ENCODE measurements around the gene SYNJ1. TPM values are rescaled to one million over a fixed set of nuclear protein-coding genes. Genes with fewer than 3 reads are reported as not detected.
"Not testable (repeated sequence)": the region's sequence is repeated elsewhere in the genome, so short reads cannot be mapped to it uniquely, and the experiment has no call there.

The SYNJ1 gene
- total RNA-seq, 2 experiments from 2014 or later, result 18.7 to 21.8 TPM

- CTCF ChIA-PET, result interaction anchor here (1.3 kb wide), 1 partner anchor 17 kb away, joined by 4 read pairs; no protein-coding TSS in a partner anchor
- Mint-ChIP-seq H3K27ac (no peak overlapping the region), H3K27me3 (no peaks in the 10 kb centered on the region)
These were observed 53.8 kb downstream of the SYNJ1 start for GRCh38 chr21:32674038-32674437.

GRCh38 chr21:32666258-32666657 is 61.6 kb downstream of the SYNJ1 start:
- H3K4me3 Mint-ChIP-seq, result no peak overlapping the region
- H3K36me3 Mint-ChIP-seq (ENCODE audit: low read depth), result peaks cover 53% of the 10 kb centered on the region
- peaks cover 17% of the 10 kb centered on the region for H3K9me3 Mint-ChIP-seq
- no peak overlapping the region for H3K27ac Mint-ChIP-seq
- no peaks in the 10 kb centered on the region for H3K27me3 Mint-ChIP-seq
- POLR2A ChIA-PET, result no interaction called here
- CTCF ChIA-PET, result no interaction called here
- DNase-seq, result no peak
- no peaks in the 10 kb centered on the region for H3K4me1 Mint-ChIP-seq

More at GRCh38 chr21:32674038-32674437, 53.8 kb downstream of the SYNJ1 start:
- POLR2A ChIA-PET, result no interaction called here
- Mint-ChIP-seq H3K9me3 (no peaks in the 10 kb centered on the region), H3K36me3 (ENCODE audit: low read depth) (peaks cover 32% of the 10 kb centered on the region), H3K4me1 (no peaks in the 10 kb centered on the region), H3K4me3 (no peak overlapping the region)
- DNase-seq, result no peak

- peaks cover 63% of the 10 kb centered on the region for H3K36me3 Mint-ChIP-seq (ENCODE audit: low read depth)
- peaks cover 17% of the 10 kb centered on the region for H3K9me3 Mint-ChIP-seq
- H3K27me3 Mint-ChIP-seq, H3K4me3 Mint-ChIP-seq, H3K27ac Mint-ChIP-seq, H3K4me1 Mint-ChIP-seq, DNase-seq, POLR2A ChIA-PET: not testable (repeated sequence)
- CTCF ChIA-PET, result interaction anchor here (2.2 kb wide), 1 partner anchor 11 kb away, joined by 5 read pairs; no protein-coding TSS in a partner anchor
These were observed 63.7 kb downstream of the SYNJ1 start for GRCh38 chr21:32664095-32664494.

GRCh38 chr21:32661981-32662380 is 65.8 kb downstream of the SYNJ1 start:
- DNase-seq, H3K27ac Mint-ChIP-seq, H3K4me3 Mint-ChIP-seq, POLR2A ChIA-PET, H3K4me1 Mint-ChIP-seq, H3K27me3 Mint-ChIP-seq, CTCF ChIA-PET: not testable (repeated sequence)
- H3K36me3 Mint-ChIP-seq (ENCODE audit: low read depth), result peaks cover 70% of the 10 kb centered on the region
- H3K9me3 Mint-ChIP-seq, result peaks cover 20% of the 10 kb centered on the region

GRCh38 chr21:32661026-32661782 is 66.6 kb downstream of the SYNJ1 start:
- H3K4me3 Mint-ChIP-seq, POLR2A ChIA-PET, DNase-seq, H3K27ac Mint-ChIP-seq, H3K27me3 Mint-ChIP-seq, CTCF ChIA-PET, H3K4me1 Mint-ChIP-seq: not testable (repeated sequence)
- peaks cover 20% of the 10 kb centered on the region for H3K9me3 Mint-ChIP-seq
- H3K36me3 Mint-ChIP-seq (ENCODE audit: low read depth), result peaks cover 75% of the 10 kb centered on the region

GRCh38 chr21:32658524-32658923 is 69.3 kb downstream of the SYNJ1 start:
- H3K4me1 Mint-ChIP-seq, result no peaks in the 10 kb centered on the region
- H3K4me3 Mint-ChIP-seq, result no peak overlapping the region
- DNase-seq, result no peak
- POLR2A ChIA-PET, result no interaction called here
- CTCF ChIA-PET, result no interaction called here
- H3K36me3 Mint-ChIP-seq (ENCODE audit: low read depth), result peaks cover 54% of the 10 kb centered on the region
- H3K27ac Mint-ChIP-seq, result no peak overlapping the region
- H3K9me3 Mint-ChIP-seq, result peaks cover 4% of the 10 kb centered on the region
- H3K27me3 Mint-ChIP-seq, result no peaks in the 10 kb centered on the region

- H3K4me1 Mint-ChIP-seq, result peaks cover 3% of the 10 kb centered on the region
- peak; percentile 38 for DNase-seq
- ChIA-PET CTCF (interaction anchor here (0.6 to 1.2 kb wide), 9 partner anchors 9 to 286 kb away, joined by 3 to 9 read pairs (median 4); no protein-coding TSS in a partner anchor), POLR2A (no interaction called here)
- no peaks in the 10 kb centered on the region for H3K27me3 Mint-ChIP-seq
- peaks cover 27% of the 10 kb centered on the region for H3K36me3 Mint-ChIP-seq (ENCODE audit: low read depth)
- H3K27ac Mint-ChIP-seq, result no peak overlapping the region
- no peak overlapping the region for H3K4me3 Mint-ChIP-seq
- H3K9me3 Mint-ChIP-seq, result no peaks in the 10 kb centered on the region
These were observed 74.4 kb downstream of the SYNJ1 start for GRCh38 chr21:32653326-32653901.

- CTCF ChIA-PET, result no interaction called here
- H3K4me1 Mint-ChIP-seq, result peaks cover 3% of the 10 kb centered on the region
- H3K36me3 Mint-ChIP-seq (ENCODE audit: low read depth), result peaks cover 15% of the 10 kb centered on the region
These were observed 79.6 kb downstream of the SYNJ1 start for GRCh38 chr21:32648165-32648564.

GRCh38 chr21:32645261-32646182 is 82.3 kb downstream of the SYNJ1 start:
- no peak overlapping the region for H3K4me3 Mint-ChIP-seq
- H3K36me3 Mint-ChIP-seq (ENCODE audit: low read depth), result peaks cover 26% of the 10 kb centered on the region
- H3K4me1 Mint-ChIP-seq, result peaks cover 4% of the 10 kb centered on the region
- DNase-seq, result no peak
- H3K27ac Mint-ChIP-seq, result no peak overlapping the region
- no peaks in the 10 kb centered on the region for H3K27me3 Mint-ChIP-seq
- CTCF ChIA-PET, result no interaction called here
- H3K9me3 Mint-ChIP-seq, result no peaks in the 10 kb centered on the region
- POLR2A ChIA-PET, result interaction anchor here (1.1 kb wide), 1 partner anchor 82 kb away, joined by 3 read pairs; the partner anchor contains the start of gene SYNJ1

More at GRCh38 chr21:32648165-32648564, 79.6 kb downstream of the SYNJ1 start:
- DNase-seq, result no peak
- H3K27ac Mint-ChIP-seq, result no peak overlapping the region
- no peaks in the 10 kb centered on the region for H3K9me3 Mint-ChIP-seq
- H3K27me3 Mint-ChIP-seq, result no peaks in the 10 kb centered on the region
- H3K4me3 Mint-ChIP-seq, result no peak overlapping the region
- POLR2A ChIA-PET, result no interaction called here

GRCh38 chr21:32641710-32642698 is 85.8 kb downstream of the SYNJ1 start:
- CTCF ChIA-PET, result interaction anchor here (1.1 kb wide), 1 partner anchor 190 kb away, joined by 3 read pairs; no protein-coding TSS in a partner anchor
- H3K27ac Mint-ChIP-seq, result no peak overlapping the region
- peaks cover 4% of the 10 kb centered on the region for H3K4me1 Mint-ChIP-seq
- H3K27me3 Mint-ChIP-seq, result no peaks in the 10 kb centered on the region
- POLR2A ChIA-PET, result no interaction called here
- H3K9me3 Mint-ChIP-seq, result no peaks in the 10 kb centered on the region
- H3K36me3 Mint-ChIP-seq (ENCODE audit: low read depth), result peaks cover 34% of the 10 kb centered on the region
- H3K4me3 Mint-ChIP-seq, result no peak overlapping the region
- no peak for DNase-seq

GRCh38 chr21:32626621-32627196 is 101.1 kb downstream of the SYNJ1 start:
- Mint-ChIP-seq H3K27ac (no peak overlapping the region), H3K9me3 (no peaks in the 10 kb centered on the region), H3K4me3 (no peak overlapping the region), H3K36me3 (ENCODE audit: low read depth) (peaks cover 16% of the 10 kb centered on the region), H3K27me3 (peaks cover 5% of the 10 kb centered on the region), H3K4me1 (peaks cover 4% of the 10 kb centered on the region)
- ChIA-PET CTCF (interaction anchor here (1.2 kb wide), 1 partner anchor 22 kb away, joined by 12 read pairs; no protein-coding TSS in a partner anchor), POLR2A (no interaction called here)
- no peak for DNase-seq

- H3K9me3 Mint-ChIP-seq; H3K4me1 Mint-ChIP-seq; H3K27ac Mint-ChIP-seq; DNase-seq; POLR2A ChIA-PET; H3K4me3 Mint-ChIP-seq; CTCF ChIA-PET; H3K36me3 Mint-ChIP-seq (ENCODE audit: low read depth): not testable (repeated sequence)
- H3K27me3 Mint-ChIP-seq, result peaks cover 20% of the 10 kb centered on the region
These were observed 109.6 kb downstream of the SYNJ1 start for GRCh38 chr21:32618218-32618617.

Measured in activated CD4-positive, alpha-beta memory T cell treated with anti-CD3 and anti-CD28 coated beads, Interleukin-2, amount 10 ng/mL, durations not matched to agents 7 days and 5 days (primary cell).